ENCODE measurements around the gene ATP6V1C2. TPM values are rescaled to one million over a fixed set of nuclear protein-coding genes. Genes with fewer than 3 reads are reported as not detected.

The ATP6V1C2 gene
- total RNA-seq, 1 experiment from 2014 or later, result not detected

- H3K9me2 ChIP-seq (ENCODE audit: insufficient read depth), result no peaks in the 10 kb centered on the region
- H3K4me1 ChIP-seq (replicated peaks; ENCODE audit: insufficient read depth), result no peaks in the 10 kb centered on the region
- H3K27ac ChIP-seq, result no peak overlapping the region
- no peak overlapping the region for H3K4me3 ChIP-seq
- H3K9me3 ChIP-seq (ENCODE audit: insufficient read depth, low read depth), result no peaks in the 10 kb centered on the region
- TF ChIP-seq CTCF (conservative IDR thresholded peaks at IDR 0.05), result no peak
- no peak for TF ChIP-seq EZH2 (IDR thresholded peaks at IDR 0.05; ENCODE audit: low read depth)
- no peak overlapping the region for H2AFZ ChIP-seq
- intact Hi-C loops (cut with micrococcal nuclease; ENCODE audit: unreplicated experiment), result no loop called here
- peaks cover 58% of the 10 kb centered on the region for H3K36me3 ChIP-seq (ENCODE audit: low read depth)
- DNase-seq, result no peak
- peaks cover 13% of the 10 kb centered on the region; the same call in 1 of the 2 replicates for H4K20me1 ChIP-seq (ENCODE audit: insufficient read depth)
- no TSS peak for BruUV-seq (replicated peaks)
- CTCF ChIA-PET, result no interaction called here
- no peaks in the 10 kb centered on the region for H3K27me3 ChIP-seq (ENCODE audit: insufficient read depth, low read depth)
- no peak overlapping the region for H3K4me2 ChIP-seq
- H3K79me2 ChIP-seq (ENCODE audit: low read depth), result no peaks in the 10 kb centered on the region
- POLR2A ChIA-PET (ENCODE audit: unreplicated experiment), result no interaction called here
- H3F3A ChIP-seq (ENCODE audit: insufficient read depth, low read depth), result peaks cover 12% of the 10 kb centered on the region; the same call in 1 of the 2 replicates
These were observed 63.8 kb downstream of the ATP6V1C2 start for GRCh38 chr2:10785260-10785659.

GRCh38 chr2:10786240-10786982 is 65.0 kb downstream of the ATP6V1C2 start:
- no TSS peak for BruUV-seq (replicated peaks)
- Histone ChIP-seq H3K79me2 (ENCODE audit: low read depth) (no peaks in the 10 kb centered on the region), H3K4me3 (no peak overlapping the region), H3K36me3 (ENCODE audit: low read depth) (peaks cover 64% of the 10 kb centered on the region), H3K4me2 (no peak overlapping the region), H3K27ac (no peak overlapping the region), H3K9me3 (ENCODE audit: insufficient read depth, low read depth) (no peaks in the 10 kb centered on the region), H2AFZ (no peak overlapping the region), H3K9me2 (ENCODE audit: insufficient read depth) (no peaks in the 10 kb centered on the region), H3K27me3 (ENCODE audit: insufficient read depth, low read depth) (no peaks in the 10 kb centered on the region), H3F3A (ENCODE audit: insufficient read depth, low read depth) (peaks cover 12% of the 10 kb centered on the region; the same call in 1 of the 2 replicates), H4K20me1 (ENCODE audit: insufficient read depth) (peaks cover 20% of the 10 kb centered on the region; the same call in 1 of the 2 replicates), H3K4me1 (replicated peaks; ENCODE audit: insufficient read depth) (no peaks in the 10 kb centered on the region)
- ChIA-PET POLR2A (ENCODE audit: unreplicated experiment) (no interaction called here), CTCF (no interaction called here)
- intact Hi-C loops (cut with micrococcal nuclease; ENCODE audit: unreplicated experiment), result no loop called here
- DNase-seq, result no peak
- TF ChIP-seq CTCF (conservative IDR thresholded peaks at IDR 0.05) (no peak), EZH2 (IDR thresholded peaks at IDR 0.05; ENCODE audit: low read depth) (no peak)

GRCh38 chr2:10787176-10787968 is 65.9 kb downstream of the ATP6V1C2 start:
- no TSS peak for BruUV-seq (replicated peaks)
- CTCF ChIA-PET, result no interaction called here
- H3K27ac ChIP-seq, result no peak overlapping the region
- DNase-seq, result no peak
- peaks cover 59% of the 10 kb centered on the region for H3K36me3 ChIP-seq (ENCODE audit: low read depth)
- intact Hi-C loops (cut with micrococcal nuclease; ENCODE audit: unreplicated experiment), result no loop called here
- no peaks in the 10 kb centered on the region for H3K9me3 ChIP-seq (ENCODE audit: insufficient read depth, low read depth)
- no peaks in the 10 kb centered on the region for H3K27me3 ChIP-seq (ENCODE audit: insufficient read depth, low read depth)
- H2AFZ ChIP-seq, result no peak overlapping the region
- POLR2A ChIA-PET (ENCODE audit: unreplicated experiment), result no interaction called here
- TF ChIP-seq CTCF (conservative IDR thresholded peaks at IDR 0.05), result peak; percentile 48
- no peak for TF ChIP-seq EZH2 (IDR thresholded peaks at IDR 0.05; ENCODE audit: low read depth)
- no peaks in the 10 kb centered on the region for H3K4me1 ChIP-seq (replicated peaks; ENCODE audit: insufficient read depth)
- H3K79me2 ChIP-seq (ENCODE audit: low read depth), result no peaks in the 10 kb centered on the region
- no peak overlapping the region for H3K4me3 ChIP-seq
- H3K9me2 ChIP-seq (ENCODE audit: insufficient read depth), result no peaks in the 10 kb centered on the region
- H3F3A ChIP-seq (ENCODE audit: insufficient read depth, low read depth), result peaks cover 12% of the 10 kb centered on the region; the same call in 1 of the 2 replicates
- no peak overlapping the region for H3K4me2 ChIP-seq
- H4K20me1 ChIP-seq (ENCODE audit: insufficient read depth), result peaks cover 20% of the 10 kb centered on the region; the same call in 1 of the 2 replicates

All from PC-9 (cell line).